Ovary (tissue), 9 donors: ENCODE measurements around the gene RNU6-9. TPM values are rescaled to one million over a fixed set of nuclear protein-coding genes. Genes with fewer than 3 reads are reported as not detected.

Experiments
- DNase-seq, 5 donors: peaks; one replicate each; pipeline ENCODE4 v3.0.0-alpha.2; 2019 to 2020
- H3K27ac ChIP-seq, 2 donors: fragments of 200-600 bp; one replicate each; pipeline versions ENCODE4 v1.5.1 to v1.8.0; 2019 to 2022
- H3K27me3 ChIP-seq: fragments of 200-600 bp; one replicate; pipeline ENCODE4 v1.8.0; 2022
- H3K36me3 ChIP-seq: fragments of 200-600 bp; sonication (generic); one replicate; pipeline ENCODE4 v1.5.1; 2019
- H3K4me1 ChIP-seq: one replicate; pipeline ENCODE4 v1.8.1; 2013; ENCODE audit warnings: mild to moderate bottlenecking, moderate library complexity; ENCODE audit not compliant: insufficient read depth
- H3K4me3 ChIP-seq: fragments of 200-600 bp; sonication (generic); one replicate; pipeline ENCODE4 v1.5.1; 2017
- H3K9me3 ChIP-seq, 2 donors: fragments of 200-600 bp in 1 of 2; sonication (generic) in 1 of 2; one replicate each; pipeline versions ENCODE4 v1.5.1 to v1.8.1; 2013 to 2019; ENCODE audit warnings: mild to moderate bottlenecking in 1 of 2, moderate library complexity in 1 of 2
- EP300 ChIP-seq: sonication (generic); formaldehyde crosslinking; IDR thresholded peaks from one replicate; pipeline ENCODE4 v1.6.1; 2017; ENCODE audit warnings: antibody characterized with exemption
- POLR2A ChIP-seq: fragments of 450-650 bp; IDR thresholded peaks from one replicate; pipeline ENCODE4 v1.6.1; 2017; ENCODE audit warnings: antibody characterized with exemption, mild to moderate bottlenecking, moderate library complexity
- WGBS, 3 donors: extraction: QIAGEN DNeasy Blood & Tissue Kit in 1 of 3; methylation state at CpG; one replicate each; pipeline versions ENCODE4 v1.1.5 to v1.1.7; 2013 to 2017; 5-methylcytosine and 5-hydroxymethylcytosine counted together
- intact Hi-C, 4 donors: fragments of 100-400 bp; cut with DNase I; formaldehyde crosslinking; loops; one replicate each; pipeline versions ENCODE4 v1.11.0 to v1.15.1; 2022 to 2023
- polyA plus RNA-seq, 2 donors: library from polyadenylated mRNA; stranded (reverse); fragments of 200-250 nt in 1 of 2; fragments of 350-450 nt in 1 of 2; fragmentation: Illumina TruSeq in 1 of 2; extraction: RNeasy Lipid Tissue Mini Kit (QIAGEN cat#74804) in 1 of 2; gene quantifications; one replicate each; pipeline ENCODE4 v1.2.3, GENCODE V29; 2013 to 2014
- small RNA-seq: library from RNA; depleted of rRNA; stranded (forward); fragments of <200 nt; gene quantifications from one replicate; pipeline ENCODE3, GENCODE V24; 2016
- total RNA-seq, 7 donors: library from RNA; depleted of rRNA in 2 of 7; stranded (reverse); fragments of >200 nt in 2 of 7; fragmentation: NEBNext Ultra II Directional in 3 of 7; extraction: Animal tissue kit (Norgen Biotek cat#: 25700) in 3 of 7; gene quantifications; one replicate each; pipeline versions ENCODE4 v1.1.0 to v1.2.4, GENCODE V29; 2016 to 2023
- TF ChIP-seq, protein P1 (sequence below), 3 donors: fragments of 450-650 bp in 2 of 3; fragments of 200-600 bp in 1 of 3; IDR thresholded peaks; one replicate each; pipeline versions ENCODE4 v1.5.1 to v1.8.0; 2016 to 2022; ENCODE audit warnings: antibody characterized with exemption in 3 of 3, mild to moderate bottlenecking in 1 of 3
- donor health status: DM: no; HTN: no; CAD: no; lungs with moderate emphysema.
- donor health status: DM: no; HTN: no; CAD: no.
- donor health status: Bipolar disorder and iron deficiency.
- donor health status: DM: yes; HTN: yes; CAD: no.
- donor health status: DM: no; HTN: no; CAD: no.
- donor health status: DM: yes; HTN: yes; CAD: no.

Gene RNU6-9
- total and polyA plus RNA-seq, 9 donors = not detected

DNA sequence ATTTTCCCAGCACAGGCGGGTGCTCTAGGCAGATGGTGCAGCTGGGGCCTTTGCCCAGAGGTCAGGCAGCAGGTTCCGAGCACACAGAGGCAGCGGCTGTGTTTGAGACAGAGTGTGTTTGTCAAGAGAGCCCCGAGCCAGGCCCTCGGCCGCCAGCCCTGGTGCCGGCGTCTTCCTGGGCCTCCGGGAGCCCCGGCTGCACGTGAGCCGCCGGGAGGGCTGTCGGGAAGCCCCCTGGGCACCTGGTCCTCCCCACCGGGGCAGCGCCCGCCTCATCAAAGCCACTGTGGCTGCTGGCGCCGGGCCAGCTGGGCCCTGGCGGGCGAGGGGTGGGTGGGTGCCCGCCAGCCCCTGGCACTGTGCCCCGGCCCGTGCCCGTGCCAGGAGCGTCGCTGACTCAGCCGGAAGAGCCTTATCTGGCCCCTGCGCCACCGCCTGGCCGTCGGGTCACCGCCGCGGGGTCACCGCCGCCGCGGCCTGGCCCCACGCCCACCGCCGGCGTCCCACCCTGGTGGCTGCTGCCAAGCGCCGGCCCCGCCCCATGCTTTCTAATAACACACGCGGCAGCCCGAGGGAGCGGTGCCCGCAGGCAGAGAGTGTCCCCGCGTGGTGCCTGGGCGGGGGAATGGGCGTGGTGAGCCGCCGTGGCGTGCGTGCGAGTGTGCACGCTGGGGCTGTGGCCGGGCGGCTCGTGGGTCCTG, 47.5 kb downstream of the RNU6-9 start:
- H3K9me3 ChIP-seq = no peaks in the 10 kb centered on the region
- intact Hi-C loops = no loop called here
- H3K36me3 ChIP-seq = no peaks in the 10 kb centered on the region
- WGBS, 3 donors = 68 to 72% (median 69%) methylated on average over 54 to 64 of the region's 64 CpGs
- H3K4me3 ChIP-seq = no peak overlapping the region
- DNase-seq = peak in 3 of 5 donors; percentile 47 to 57 (median 48)
- H3K4me1 ChIP-seq = peaks cover 12% of the 10 kb centered on the region
- no peak for TF ChIP-seq POLR2A
- H3K27me3 ChIP-seq = no peaks in the 10 kb centered on the region
- H3K27ac ChIP-seq = no peak overlapping the region

DNA sequence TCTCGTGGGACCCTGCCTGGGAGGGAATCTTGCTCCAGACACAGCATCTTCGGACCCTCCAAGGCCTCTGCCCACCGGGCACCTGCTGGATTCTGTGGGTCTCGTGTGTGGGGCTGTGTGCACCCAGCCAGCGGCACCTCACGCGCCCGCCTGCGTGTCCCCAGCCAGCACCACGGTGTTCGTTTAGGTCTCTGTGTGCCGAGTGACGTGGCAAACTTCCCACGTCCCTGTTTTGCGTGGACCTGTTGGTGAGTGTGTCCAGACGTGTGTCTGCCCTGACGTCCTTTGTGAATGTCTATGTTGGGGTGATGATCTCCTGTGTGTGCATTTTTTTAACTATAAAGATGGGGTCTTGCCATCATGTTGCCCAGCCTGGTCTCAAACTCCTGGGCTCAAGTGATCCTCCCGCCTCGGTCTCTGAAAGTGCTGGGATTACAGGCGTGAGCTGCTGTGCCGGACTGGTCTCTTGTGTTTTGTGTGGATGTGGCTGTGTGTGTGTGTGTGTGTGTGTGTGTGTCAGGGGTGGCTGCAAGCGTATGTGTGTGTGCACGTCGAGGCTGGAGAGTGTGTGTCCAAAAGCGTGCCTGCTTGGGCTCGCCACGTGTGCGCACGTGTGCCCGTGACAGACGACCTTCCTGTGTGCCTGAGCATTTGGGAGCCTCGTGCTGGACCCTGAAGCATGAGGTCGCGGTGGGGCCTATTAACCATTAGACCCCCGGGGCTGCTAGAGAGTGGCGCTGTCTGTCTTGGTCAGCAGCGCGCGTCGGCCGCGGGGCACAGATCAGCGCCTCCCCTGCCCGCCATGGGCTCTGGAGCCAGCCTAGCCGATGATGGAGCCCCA, 48.2 kb downstream of the RNU6-9 start:
- H3K4me1 ChIP-seq = peaks cover 12% of the 10 kb centered on the region
- intact Hi-C loops = no loop called here
- H3K36me3 ChIP-seq = no peaks in the 10 kb centered on the region
- WGBS, 3 donors = 87 to 90% (median 88%) methylated on average over 44 to 45 of the region's 45 CpGs
- H3K9me3 ChIP-seq = no peaks in the 10 kb centered on the region
- H3K4me3 ChIP-seq = no peak overlapping the region
- H3K27me3 ChIP-seq = no peaks in the 10 kb centered on the region
- TF ChIP-seq EP300 (no peak), POLR2A (no peak)
- TF ChIP-seq, protein P1, sequence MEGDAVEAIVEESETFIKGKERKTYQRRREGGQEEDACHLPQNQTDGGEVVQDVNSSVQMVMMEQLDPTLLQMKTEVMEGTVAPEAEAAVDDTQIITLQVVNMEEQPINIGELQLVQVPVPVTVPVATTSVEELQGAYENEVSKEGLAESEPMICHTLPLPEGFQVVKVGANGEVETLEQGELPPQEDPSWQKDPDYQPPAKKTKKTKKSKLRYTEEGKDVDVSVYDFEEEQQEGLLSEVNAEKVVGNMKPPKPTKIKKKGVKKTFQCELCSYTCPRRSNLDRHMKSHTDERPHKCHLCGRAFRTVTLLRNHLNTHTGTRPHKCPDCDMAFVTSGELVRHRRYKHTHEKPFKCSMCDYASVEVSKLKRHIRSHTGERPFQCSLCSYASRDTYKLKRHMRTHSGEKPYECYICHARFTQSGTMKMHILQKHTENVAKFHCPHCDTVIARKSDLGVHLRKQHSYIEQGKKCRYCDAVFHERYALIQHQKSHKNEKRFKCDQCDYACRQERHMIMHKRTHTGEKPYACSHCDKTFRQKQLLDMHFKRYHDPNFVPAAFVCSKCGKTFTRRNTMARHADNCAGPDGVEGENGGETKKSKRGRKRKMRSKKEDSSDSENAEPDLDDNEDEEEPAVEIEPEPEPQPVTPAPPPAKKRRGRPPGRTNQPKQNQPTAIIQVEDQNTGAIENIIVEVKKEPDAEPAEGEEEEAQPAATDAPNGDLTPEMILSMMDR (IDR thresholded peaks at IDR 0.05) = no peak
- no peak for DNase-seq
- H3K27ac ChIP-seq = no peak overlapping the region

GRCh38 chr19:942133-942645, 48.9 kb downstream of the RNU6-9 start:
- Histone ChIP-seq H3K36me3 (no peaks in the 10 kb centered on the region), H3K27ac (no peak overlapping the region), H3K27me3 (no peaks in the 10 kb centered on the region), H3K4me1 (peaks cover 12% of the 10 kb centered on the region), H3K4me3 (no peak overlapping the region), H3K9me3 (no peaks in the 10 kb centered on the region)
- TF ChIP-seq POLR2A (no peak), EP300 (no peak)
- TF ChIP-seq, protein P1 (IDR thresholded peaks at IDR 0.05) = no peak
- 89 to 92% (median 92%) methylated on average over 32 of the region's 32 CpGs for WGBS, 3 donors
- intact Hi-C loops = no loop called here
- no peak for DNase-seq

Small RNA genes lying within 50 kb of the gene (small RNA-seq; reads per million reads assigned to genes)
- gene RNU6-9 = not detected

Other genes starting within 250 kb of the RNU6-9 start
- 10 to 100 TPM; 26.6 to 52.2 (median 34.5) TPM for gene RNF126, start 230.3 kb upstream of the RNU6-9 start, total RNA-seq
- 10 to 100 TPM in 1 of 2 donors, 1 to 10 TPM in 1; 1.5 to 29.4 TPM for gene RNF126, start 230.3 kb upstream of the RNU6-9 start, polyA plus RNA-seq
- 100 to 1,000 TPM in 1 of 7 donors, 10 to 100 TPM in 6; 21.3 to 141 (median 45.7) TPM for gene FSTL3, start 217.1 kb upstream of the RNU6-9 start, total RNA-seq
- gene FSTL3, start 217.1 kb upstream of the RNU6-9 start, polyA plus RNA-seq = 10 to 100 TPM; 16.9 to 22.6 TPM
- under 1 TPM in 1 of 7 donors, not detected in 6; 0.33 TPM for gene PRSS57, start 198.0 kb upstream of the RNU6-9 start, total RNA-seq
- gene PRSS57, start 198.0 kb upstream of the RNU6-9 start, polyA plus RNA-seq = under 1 TPM in 1 of 2 donors, not detected in 1; 0.07 TPM
- 100 to 1,000 TPM in 5 of 7 donors, 10 to 100 TPM in 2; 36.1 to 169 (median 126) TPM for gene PALM, start 184.5 kb upstream of the RNU6-9 start, total RNA-seq
- gene PALM, start 184.5 kb upstream of the RNU6-9 start, polyA plus RNA-seq = 10 to 100 TPM in 1 of 2 donors, 1 to 10 TPM in 1; 2.9 to 66.9 TPM
- 10 to 100 TPM in 1 of 7 donors, 1 to 10 TPM in 3, under 1 TPM in 3; 0.08 to 44.0 (median 1.4) TPM for gene MISP, start 142.4 kb upstream of the RNU6-9 start, total RNA-seq
- under 1 TPM; 0.12 to 0.19 TPM for gene MISP, start 142.4 kb upstream of the RNU6-9 start, polyA plus RNA-seq
- gene PTBP1, start 96.0 kb upstream of the RNU6-9 start, total RNA-seq = 100 to 1,000 TPM in 6 of 7 donors, 10 to 100 TPM in 1; 73.4 to 312 (median 233) TPM
- 100 to 1,000 TPM in 1 of 2 donors, 10 to 100 TPM in 1; 94.4 to 112 TPM for gene PTBP1, start 96.0 kb upstream of the RNU6-9 start, polyA plus RNA-seq
- gene PLPPR3, start 71.5 kb upstream of the RNU6-9 start, total RNA-seq = 10 to 100 TPM in 1 of 7 donors, 1 to 10 TPM in 1, under 1 TPM in 3, not detected in 2; 0.36 to 11.4 (median 0.80) TPM
- gene PLPPR3, start 71.5 kb upstream of the RNU6-9 start, polyA plus RNA-seq = under 1 TPM; 0.18 to 0.24 TPM
- gene AZU1, start 65.6 kb upstream of the RNU6-9 start, total RNA-seq = 1 to 10 TPM in 1 of 7 donors, not detected in 6; 1.0 TPM
- under 1 TPM in 1 of 2 donors, not detected in 1; 0.11 TPM for gene AZU1, start 65.6 kb upstream of the RNU6-9 start, polyA plus RNA-seq
- gene PRTN3, start 52.5 kb upstream of the RNU6-9 start, total RNA-seq = under 1 TPM in 1 of 7 donors, not detected in 6; 0.41 TPM
- not detected for gene PRTN3, start 52.5 kb upstream of the RNU6-9 start, polyA plus RNA-seq
- gene ELANE, start 41.2 kb upstream of the RNU6-9 start, total RNA-seq = under 1 TPM in 3 of 7 donors, not detected in 4; 0.27 to 0.72 (median 0.34) TPM
- under 1 TPM in 1 of 2 donors, not detected in 1; 0.59 TPM for gene ELANE, start 41.2 kb upstream of the RNU6-9 start, polyA plus RNA-seq
- gene CFD, start 33.8 kb upstream of the RNU6-9 start, total RNA-seq = 100 to 1,000 TPM in 2 of 7 donors, 10 to 100 TPM in 3, 1 to 10 TPM in 2; 3.8 to 287 (median 25.3) TPM
- 100 to 1,000 TPM in 1 of 2 donors, 10 to 100 TPM in 1; 39.2 to 335 TPM for gene CFD, start 33.8 kb upstream of the RNU6-9 start, polyA plus RNA-seq
- gene MED16, start 297 bp upstream of the RNU6-9 start, total RNA-seq = 10 to 100 TPM; 33.1 to 75.4 (median 59.3) TPM
- gene MED16, start 297 bp upstream of the RNU6-9 start, polyA plus RNA-seq = 10 to 100 TPM in 1 of 2 donors, under 1 TPM in 1; 0.62 to 42.9 TPM
- gene R3HDM4, start 19.7 kb downstream of the RNU6-9 start, total RNA-seq = 10 to 100 TPM; 13.1 to 43.0 (median 31.2) TPM
- 10 to 100 TPM in 1 of 2 donors, 1 to 10 TPM in 1; 8.7 to 29.5 TPM for gene R3HDM4, start 19.7 kb downstream of the RNU6-9 start, polyA plus RNA-seq
- under 1 TPM in 2 of 7 donors, not detected in 5; 0.28 to 0.90 TPM for gene KISS1R, start 23.8 kb downstream of the RNU6-9 start, total RNA-seq
- gene KISS1R, start 23.8 kb downstream of the RNU6-9 start, polyA plus RNA-seq = not detected
- gene ARID3A, start 32.6 kb downstream of the RNU6-9 start, total RNA-seq = 1 to 10 TPM; 2.1 to 8.1 (median 5.2) TPM
- gene ARID3A, start 32.6 kb downstream of the RNU6-9 start, polyA plus RNA-seq = 1 to 10 TPM; 1.1 to 1.6 TPM
- 10 to 100 TPM; 19.4 to 45.6 (median 31.2) TPM for gene WDR18, start 90.9 kb downstream of the RNU6-9 start, total RNA-seq
- gene WDR18, start 90.9 kb downstream of the RNU6-9 start, polyA plus RNA-seq = 10 to 100 TPM in 1 of 2 donors, 1 to 10 TPM in 1; 3.5 to 24.3 TPM
- 1 to 10 TPM in 1 of 7 donors, under 1 TPM in 4, not detected in 2; 0.22 to 7.4 (median 0.32) TPM for gene GRIN3B, start 106.9 kb downstream of the RNU6-9 start, total RNA-seq
- gene GRIN3B, start 106.9 kb downstream of the RNU6-9 start, polyA plus RNA-seq = under 1 TPM in 1 of 2 donors, not detected in 1; 0.07 TPM
- 100 to 1,000 TPM; 105 to 196 (median 127) TPM for gene TMEM259, start 127.6 kb downstream of the RNU6-9 start, total RNA-seq
- gene TMEM259, start 127.6 kb downstream of the RNU6-9 start, polyA plus RNA-seq = 100 to 1,000 TPM in 1 of 2 donors, 10 to 100 TPM in 1; 26.0 to 162 TPM
- gene RNU6-2, start 128.0 kb downstream of the RNU6-9 start, total RNA-seq = not detected
- gene RNU6-2, start 128.0 kb downstream of the RNU6-9 start, polyA plus RNA-seq = not detected
- gene CNN2, start 133.1 kb downstream of the RNU6-9 start, total RNA-seq = 100 to 1,000 TPM in 6 of 7 donors, 10 to 100 TPM in 1; 60.6 to 438 (median 210) TPM
- 100 to 1,000 TPM in 1 of 2 donors, 10 to 100 TPM in 1; 90.6 to 159 TPM for gene CNN2, start 133.1 kb downstream of the RNU6-9 start, polyA plus RNA-seq
- 10 to 100 TPM in 1 of 7 donors, 1 to 10 TPM in 6; 1.5 to 10.5 (median 2.6) TPM for gene ABCA7, start 146.6 kb downstream of the RNU6-9 start, total RNA-seq
- 1 to 10 TPM; 1.4 to 1.9 TPM for gene ABCA7, start 146.6 kb downstream of the RNU6-9 start, polyA plus RNA-seq
- 10 to 100 TPM in 2 of 7 donors, 1 to 10 TPM in 5; 2.7 to 10.6 (median 8.9) TPM for gene ARHGAP45, start 173.7 kb downstream of the RNU6-9 start, total RNA-seq
- gene ARHGAP45, start 173.7 kb downstream of the RNU6-9 start, polyA plus RNA-seq = 1 to 10 TPM; 1.0 to 5.1 TPM
- 100 to 1,000 TPM in 5 of 7 donors, 10 to 100 TPM in 2; 88.2 to 157 (median 140) TPM for gene POLR2E, start 201.9 kb downstream of the RNU6-9 start, total RNA-seq
- gene POLR2E, start 201.9 kb downstream of the RNU6-9 start, polyA plus RNA-seq = 100 to 1,000 TPM in 1 of 2 donors, 10 to 100 TPM in 1; 11.1 to 119 TPM
- 100 to 1,000 TPM; 189 to 309 (median 247) TPM for gene GPX4, start 210.5 kb downstream of the RNU6-9 start, total RNA-seq
- gene GPX4, start 210.5 kb downstream of the RNU6-9 start, polyA plus RNA-seq = 100 to 1,000 TPM; 239 to 450 TPM